Measurements from ENCODE around the gene GPC5. TPM values are rescaled to one million over a fixed set of nuclear protein-coding genes. Genes with fewer than 3 reads are reported as not detected.

Gene GPC5
- total and polyA plus RNA-seq, 2 of the 8 experiments (the other 6 are each of a cell fraction or from before 2014, with no cell fraction given), result 0.20 to 0.39 TPM

- FAIRE-seq (no peak), DNase-seq (ENCODE audit: low read depth in 1 of 2, low spot score in 2 of 2) (no peak)
- Histone ChIP-seq H3K23ac (ENCODE audit: insufficient read length) (no peak overlapping the region), H2BK20ac (ENCODE audit: low read length) (no peak overlapping the region), H3K23me2 (ENCODE audit: low read depth, low read length) (no peaks in the 10 kb centered on the region), H2BK15ac (ENCODE audit: low read length) (no peak overlapping the region), H3K79me1 (ENCODE audit: low read depth, low read length) (no peaks in the 10 kb centered on the region), H2AFZ (ENCODE audit: low read length) (no peak overlapping the region), H3K27me3 (replicated peaks in 1 of 4; ENCODE audit: control insufficient read depth in 3 of 4, extremely low read depth in 1 of 4, insufficient read depth in 3 of 4, low read length in 3 of 4) (no peaks in the 10 kb centered on the region), H2BK5ac (ENCODE audit: low read depth, low read length) (no peak overlapping the region), H3K4ac (replicated peaks; ENCODE audit: insufficient read length, low read depth, low read length) (no peak overlapping the region), H3K56ac (replicated peaks; ENCODE audit: insufficient read length, low read depth, low read length) (no peak overlapping the region), H3K9me3 (ENCODE audit: insufficient read depth in 2 of 2, low read depth in 1 of 2, low read length in 1 of 2) (no peaks in the 10 kb centered on the region), H3K79me2 (ENCODE audit: control insufficient read depth in 1 of 2, insufficient read depth in 2 of 2, low read length in 2 of 2) (no peaks in the 10 kb centered on the region), H4K8ac (ENCODE audit: extremely low read depth, insufficient read depth, low read length) (no peak overlapping the region), H4K20me1 (replicated peaks in 1 of 2; ENCODE audit: control insufficient read depth in 1 of 2, insufficient read depth in 2 of 2, low read length in 2 of 2) (no peaks in the 10 kb centered on the region), H4K5ac (ENCODE audit: insufficient read length, low read depth, low read length) (no peak overlapping the region), H2AK5ac (ENCODE audit: low read depth, low read length) (no peak overlapping the region), H3K18ac (ENCODE audit: extremely low read depth, low read length) (no peak overlapping the region), H3K4me2 (ENCODE audit: insufficient read depth in 1 of 2, low read depth in 2 of 2, low read length in 2 of 2) (no peak overlapping the region), H2BK120ac (replicated peaks; ENCODE audit: low read depth, low read length) (no peak overlapping the region), H3K9ac (replicated peaks in 1 of 4; ENCODE audit: extremely low read depth in 1 of 4, low read depth in 3 of 4, low read length in 3 of 4) (no peak overlapping the region), H3K4me1 (replicated peaks in 1 of 4; ENCODE audit: control insufficient read depth in 3 of 4, insufficient read depth in 4 of 4, low read length in 3 of 4) (no peaks in the 10 kb centered on the region), H3K14ac (ENCODE audit: insufficient read length) (no peak overlapping the region), H3K36me3 (ENCODE audit: control insufficient read depth in 2 of 4, insufficient read depth in 4 of 4, low read length in 3 of 4) (no peaks in the 10 kb centered on the region), H3K27ac (ENCODE audit: low read depth, low read length) (no peak overlapping the region), H2BK12ac (ENCODE audit: low read depth, low read length) (no peak overlapping the region), H4K91ac (replicated peaks; ENCODE audit: insufficient read length, low read length) (no peak overlapping the region), H3K4me3 (ENCODE audit: extremely low read depth in 1 of 4, insufficient read depth in 2 of 4, low read depth in 3 of 4, low read length in 4 of 4) (no peak overlapping the region)
- ChIA-PET POLR2A (ENCODE audit: partially characterized antibody) (no interaction called here), CTCF (ENCODE audit: partially characterized antibody) (no interaction called here)
- 88% methylated on average over 2 of the region's 2 CpGs; no CpG with 5 or more reads in 1 of the 2 experiments for WGBS, 2 experiments (ENCODE audit: extremely low coverage in 1 of 2, insufficient coverage in 1 of 2, insufficient read length in 1 of 2, insufficient replicate concordance in 2 of 2, low coverage in 1 of 2, low lambda C conversion rate in 2 of 2, missing lambda C conversion rate in 1 of 2)
- no peak for TF ChIP-seq KDM5A (IDR thresholded peaks at IDR 0.05; ENCODE audit: low read length)
- no peak for TF ChIP-seq CBX8 (IDR thresholded peaks at IDR 0.05; ENCODE audit: borderline replicate concordance, low read depth, low read length)
- no peak for TF ChIP-seq TAF7 (optimal IDR thresholded peaks at IDR 0.05; ENCODE audit: borderline replicate concordance, low read depth, low read length)
- no peak for TF ChIP-seq JUND (IDR thresholded peaks at IDR 0.05; ENCODE audit: low read length)
- no peak for TF ChIP-seq EGR1 (IDR thresholded peaks at IDR 0.05; ENCODE audit: borderline replicate concordance, low read depth, low read length)
- no peak for TF ChIP-seq EP300 (IDR thresholded peaks at IDR 0.05; ENCODE audit: borderline replicate concordance in 1 of 2, low read depth in 2 of 2, low read length in 2 of 2)
- TF ChIP-seq E2F6 (IDR thresholded peaks at IDR 0.05), result no peak
- TF ChIP-seq POLR2AphosphoS5 (IDR thresholded peaks at IDR 0.05; ENCODE audit: low read depth, low read length), result no peak
- no peak for TF ChIP-seq ASH2L (IDR thresholded peaks at IDR 0.05; ENCODE audit: low read length)
- TF ChIP-seq YY1 (IDR thresholded peaks at IDR 0.05; ENCODE audit: low read depth, low read length), result no peak
- TF ChIP-seq TBP (IDR thresholded peaks at IDR 0.05; ENCODE audit: low read depth, low read length), result no peak
- no peak for TF ChIP-seq SIX5 (IDR thresholded peaks at IDR 0.05; ENCODE audit: low read depth, low read length)
Observed at GRCh38 chr13:92313382-92313781, 915.0 kb downstream of the GPC5 start.

Data from H1 (cell line).